H1 (cell line): ENCODE data around the gene TRIM7. TPM values are rescaled to one million over a fixed set of nuclear protein-coding genes. Genes with fewer than 3 reads are reported as not detected.

ENCODE experiments used
- RFX5 ChIP-seq: IDR thresholded peaks from 2 replicates; pipeline ENCODE4 v1.6.1; 2011; ENCODE audit warnings: low read depth, low read length, improper control_type of control experiment, borderline replicate concordance
- SIX5 ChIP-seq: IDR thresholded peaks from 2 replicates; pipeline ENCODE4 v1.6.1; 2011; ENCODE audit warnings: mild to moderate bottlenecking, low read depth, low read length
- polyA plus RNA-seq, 7 experiments: library from polyadenylated mRNA; depleted of rRNA in 3 of 7; stranded (reverse) in 5 of 7; unstranded in 2 of 7; fragments of >200 nt in 5 of 7; fragments of 200-250 nt in 2 of 7; gene quantifications; 1 replicate in 5 of 7; 2 replicates in 1 of 7; 4 replicates in 1 of 7; pipeline versions ENCODE4 v1.2.1 to v1.2.3, GENCODE V29; 2011 to 2013; ENCODE audit warnings: missing spikeins in 2 of 7, mixed read lengths in 2 of 7
- total RNA-seq: library from RNA; stranded (reverse); fragmentation: NEBNext Ultra II Directional; extraction: Animal tissue kit (Norgen Biotek cat#: 25700); gene quantifications from 2 replicates; pipeline ENCODE4 v1.2.1, GENCODE V29; 2021

Gene TRIM7
- total and polyA plus RNA-seq, 2 of the 8 experiments (the other 6 are each of a cell fraction or from before 2014, with no cell fraction given) = 0.36 to 0.47 TPM

DNA sequence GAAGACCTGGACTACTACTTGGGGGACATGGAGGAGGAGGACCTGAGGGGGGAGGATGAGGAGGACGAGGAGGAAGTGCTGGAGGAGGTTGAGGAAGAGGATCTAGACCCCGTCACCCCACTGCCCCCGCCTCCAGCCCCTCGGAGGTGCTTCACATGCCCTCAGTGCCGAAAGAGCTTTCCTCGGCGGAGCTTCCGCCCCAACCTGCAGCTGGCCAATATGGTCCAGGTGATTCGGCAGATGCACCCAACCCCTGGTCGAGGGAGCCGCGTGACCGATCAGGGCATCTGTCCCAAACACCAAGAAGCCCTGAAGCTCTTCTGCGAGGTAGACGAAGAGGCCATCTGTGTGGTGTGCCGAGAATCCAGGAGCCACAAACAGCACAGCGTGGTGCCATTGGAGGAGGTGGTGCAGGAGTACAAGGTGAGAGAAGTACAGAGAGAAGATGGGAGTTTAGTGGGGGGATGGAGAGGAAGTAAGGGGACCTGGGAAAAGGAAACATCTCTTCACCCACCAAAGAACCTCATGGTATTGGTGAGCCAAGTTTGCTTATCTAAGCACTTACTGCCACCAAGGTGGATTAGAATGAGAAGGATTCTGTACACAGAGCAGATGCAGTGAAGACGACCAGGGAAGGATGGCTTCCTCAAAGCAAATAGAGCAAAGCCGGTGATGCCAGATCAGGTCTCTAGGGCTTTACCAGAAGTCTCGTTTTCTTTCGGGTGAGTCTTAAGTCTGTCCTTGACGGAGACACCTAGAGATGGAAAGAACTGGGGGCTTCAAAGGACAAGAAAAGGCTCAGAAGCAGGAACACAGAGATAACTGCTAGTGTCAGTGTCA is 19.6 kb upstream of the TRIM7 start (continued):
- TF ChIP-seq SIX5 = no peak
- TF ChIP-seq RFX5 = no peak
